ENCODE data around the gene KCNMB2.
A peak's percentile ranks its signal among the peaks of the same experiment; 100 is the strongest.
"Not testable (repeated sequence)": the region's sequence is repeated elsewhere in the genome, so short reads cannot be mapped to it uniquely, and the experiment has no call there.

KCNMB2 gene

DNA sequence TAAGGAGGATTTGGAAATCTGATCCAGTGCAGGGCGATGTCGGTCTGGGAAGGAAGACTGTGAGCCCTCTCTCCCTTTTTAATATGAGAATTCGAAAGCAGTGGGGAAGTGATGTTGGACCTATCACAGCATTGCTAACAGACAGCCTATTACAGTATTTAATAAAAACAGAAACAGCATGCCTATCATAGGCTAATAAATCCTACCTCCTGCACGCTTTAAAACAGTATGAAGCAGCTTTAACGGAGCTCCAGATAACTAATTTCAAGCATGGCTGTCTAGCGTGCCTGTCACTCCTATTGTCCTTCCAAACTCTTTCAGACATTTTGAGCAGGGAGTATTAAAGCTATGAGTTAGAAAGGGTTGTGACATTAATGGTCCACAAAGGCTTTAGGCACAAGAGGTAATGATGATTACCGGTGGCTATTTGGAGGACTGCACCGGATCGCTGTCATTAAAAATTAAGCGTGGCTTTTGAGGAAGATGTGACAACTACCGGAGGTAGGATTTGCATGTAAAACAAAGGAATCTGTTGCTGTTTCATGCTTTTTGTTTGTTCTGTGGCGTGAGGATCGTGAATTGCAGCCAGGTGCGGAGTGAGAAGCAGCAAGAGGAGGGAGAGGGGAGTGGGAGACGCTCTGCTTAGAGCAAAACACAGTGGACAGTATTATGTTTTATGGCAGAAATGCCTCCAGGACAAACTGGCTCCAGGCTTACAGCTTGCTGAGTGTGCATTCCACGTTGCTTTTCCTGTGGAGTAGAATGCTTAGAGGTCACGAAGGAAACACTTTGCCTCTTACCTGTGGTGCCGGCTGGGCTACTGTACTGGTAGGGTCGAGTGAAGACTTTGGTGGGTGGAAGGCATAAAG lies at the start of gene KCNMB2:
TSS of gene KCNMB2 (plus strand) at position 226 of the 869 bp plus-strand sequence.
- DNase-seq: peak in 1 of 2 donors; percentile 30

- DNase-seq: no peak
Measured at GRCh38 chr3:178486903-178487302, 49.3 kb upstream of the KCNMB2 start.

GRCh38 chr3:178487752-178488151 lies 48.5 kb upstream of the KCNMB2 start:
- DNase-seq: no peak

DNA sequence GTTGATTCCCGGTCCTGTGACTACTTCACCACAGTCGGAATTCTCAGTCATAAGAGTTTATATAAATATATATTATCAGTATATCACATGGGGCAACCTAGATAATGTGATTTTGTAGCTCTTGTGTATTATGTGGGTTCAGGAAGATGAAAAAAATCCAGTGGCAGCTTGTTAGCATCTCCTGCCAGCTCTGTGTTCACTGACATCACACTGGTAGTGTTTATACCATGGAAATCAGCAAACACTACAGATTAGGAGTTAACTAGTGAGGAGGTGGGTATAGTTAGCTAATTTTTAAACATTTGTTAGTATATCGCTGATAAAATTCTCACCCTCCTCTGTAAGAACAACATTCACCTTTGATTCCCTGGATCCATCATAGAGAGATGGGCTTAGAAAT lies 44.5 kb upstream of the KCNMB2 start:
- DNase-seq: no peak

DNA sequence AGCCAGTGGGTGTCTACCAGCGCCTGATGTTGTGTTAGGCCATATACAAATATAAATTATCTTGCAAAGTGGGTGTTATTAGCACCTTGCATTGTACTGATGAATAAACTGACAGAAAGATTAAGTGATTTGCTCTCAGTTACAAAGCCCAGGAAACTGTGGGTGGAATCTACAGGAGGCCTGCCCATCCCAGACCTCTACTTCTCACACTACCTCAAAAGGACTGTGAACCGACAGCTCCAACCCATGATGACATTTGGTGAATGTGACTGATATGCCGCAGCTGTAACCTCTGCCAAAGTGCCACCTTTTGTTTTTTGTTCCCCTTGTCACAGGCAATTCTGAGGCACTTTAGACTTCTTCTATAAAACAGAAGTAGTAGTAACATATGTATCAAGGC lies 43.7 kb upstream of the KCNMB2 start:
- DNase-seq: no peak

DNA sequence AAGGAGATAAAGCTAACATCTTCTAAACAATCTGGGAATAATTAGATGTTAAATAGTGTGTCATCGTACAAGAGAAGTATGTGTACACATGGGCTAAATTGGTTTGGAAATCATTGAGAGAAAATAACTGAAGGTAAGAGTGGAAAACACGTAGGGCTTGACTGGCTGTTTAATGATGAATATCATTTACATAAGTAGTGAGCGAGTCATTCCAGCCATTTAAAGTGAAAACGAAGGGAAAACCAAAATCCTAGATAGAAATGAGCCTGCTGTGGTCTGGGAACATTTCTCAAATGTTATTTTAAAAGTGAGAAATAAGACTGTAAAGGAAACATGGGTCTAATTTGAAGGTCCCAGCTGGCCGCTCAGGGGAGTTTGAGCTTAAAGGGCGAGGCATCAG lies 41.9 kb upstream of the KCNMB2 start:
- DNase-seq: no peak

DNA sequence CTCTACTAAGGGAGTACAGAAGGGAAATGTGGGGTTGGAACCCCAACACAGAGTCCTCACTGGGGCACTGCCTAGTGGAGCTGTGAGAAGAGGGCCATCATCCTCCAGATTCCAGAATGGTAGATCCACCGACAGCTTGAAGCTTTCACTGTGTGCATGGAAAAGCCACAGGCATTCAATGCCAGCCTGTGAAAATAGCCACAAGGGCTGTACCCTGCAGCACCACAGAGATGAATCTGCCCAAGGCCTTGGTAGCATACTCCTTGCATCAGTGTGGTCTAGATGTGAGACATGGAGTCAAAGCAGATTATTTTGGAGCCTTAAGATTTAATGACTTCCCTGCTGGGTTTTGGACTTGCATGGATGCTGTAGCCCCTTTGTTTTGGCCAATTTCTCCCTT lies 39.3 kb upstream of the KCNMB2 start:
- DNase-seq: no peak

GRCh38 chr3:178498871-178499270 lies 37.4 kb upstream of the KCNMB2 start:
- DNase-seq: no peak

DNA sequence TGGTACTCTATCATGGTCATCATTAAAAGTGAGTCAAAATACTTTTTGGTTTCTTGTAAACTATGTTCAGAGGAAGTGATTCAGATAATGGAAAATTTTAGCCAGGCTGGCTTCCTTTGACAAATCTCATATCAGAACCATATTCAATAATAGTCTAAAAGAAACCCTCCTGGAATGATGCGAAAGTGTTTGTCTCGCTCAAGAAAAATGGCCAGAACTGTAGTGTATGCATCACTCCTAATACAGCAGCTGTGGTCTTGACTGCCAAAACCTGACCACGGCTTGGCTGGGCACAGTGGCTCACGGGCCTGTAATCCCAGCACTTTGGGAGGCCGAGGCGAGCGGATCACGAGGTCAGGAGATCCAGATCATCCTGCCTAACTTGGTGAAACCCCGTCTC lies 35.6 kb upstream of the KCNMB2 start:
- no peak for DNase-seq

- DNase-seq: no peak
Measured at GRCh38 chr3:178504128-178504527, 32.1 kb upstream of the KCNMB2 start.

GRCh38 chr3:178505832-178506231 lies 30.4 kb upstream of the KCNMB2 start:
- no peak for DNase-seq

GRCh38 chr3:178507507-178508442 lies 28.5 kb upstream of the KCNMB2 start:
- DNase-seq: no peak

DNA sequence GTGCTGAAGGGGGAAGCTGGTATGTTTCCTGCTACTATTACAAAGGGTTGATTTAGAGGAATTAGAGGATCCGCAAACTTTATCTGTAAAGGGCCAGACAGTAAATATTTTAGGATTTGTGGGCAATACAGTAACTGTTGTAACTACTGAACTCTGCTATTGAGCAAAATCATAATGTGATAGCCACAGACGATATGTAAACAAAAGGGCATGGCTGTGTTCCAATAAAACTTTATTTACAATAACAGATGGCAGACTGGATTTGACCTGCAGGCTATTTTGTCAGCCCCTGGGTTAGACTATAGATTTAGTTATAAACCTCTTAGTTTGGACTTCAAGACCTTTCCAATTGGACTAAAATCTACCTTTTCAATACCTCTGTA lies 27.8 kb upstream of the KCNMB2 start:
- DNase-seq: no peak

DNA sequence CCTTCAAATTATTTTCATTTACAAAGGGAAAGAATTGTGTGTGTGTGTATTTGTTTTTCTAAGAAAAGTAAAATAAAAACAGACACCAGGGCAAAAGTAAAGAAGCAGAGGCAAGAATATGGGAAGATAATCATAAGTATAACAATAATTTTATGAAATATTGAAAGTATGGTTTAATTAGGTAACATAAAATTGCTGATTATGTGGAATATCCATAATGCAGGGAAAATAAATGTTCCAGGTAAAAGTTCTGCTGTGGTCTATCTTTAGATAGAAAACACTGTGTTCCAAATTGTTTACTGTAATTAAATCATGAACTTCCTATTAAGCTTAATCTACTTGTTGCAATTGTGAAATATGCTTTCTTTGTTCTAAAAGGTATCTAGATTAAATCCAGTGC lies 25.7 kb upstream of the KCNMB2 start:
- no peak for DNase-seq

- DNase-seq: no peak
Measured at GRCh38 chr3:178512647-178513046, 23.6 kb upstream of the KCNMB2 start.

DNA sequence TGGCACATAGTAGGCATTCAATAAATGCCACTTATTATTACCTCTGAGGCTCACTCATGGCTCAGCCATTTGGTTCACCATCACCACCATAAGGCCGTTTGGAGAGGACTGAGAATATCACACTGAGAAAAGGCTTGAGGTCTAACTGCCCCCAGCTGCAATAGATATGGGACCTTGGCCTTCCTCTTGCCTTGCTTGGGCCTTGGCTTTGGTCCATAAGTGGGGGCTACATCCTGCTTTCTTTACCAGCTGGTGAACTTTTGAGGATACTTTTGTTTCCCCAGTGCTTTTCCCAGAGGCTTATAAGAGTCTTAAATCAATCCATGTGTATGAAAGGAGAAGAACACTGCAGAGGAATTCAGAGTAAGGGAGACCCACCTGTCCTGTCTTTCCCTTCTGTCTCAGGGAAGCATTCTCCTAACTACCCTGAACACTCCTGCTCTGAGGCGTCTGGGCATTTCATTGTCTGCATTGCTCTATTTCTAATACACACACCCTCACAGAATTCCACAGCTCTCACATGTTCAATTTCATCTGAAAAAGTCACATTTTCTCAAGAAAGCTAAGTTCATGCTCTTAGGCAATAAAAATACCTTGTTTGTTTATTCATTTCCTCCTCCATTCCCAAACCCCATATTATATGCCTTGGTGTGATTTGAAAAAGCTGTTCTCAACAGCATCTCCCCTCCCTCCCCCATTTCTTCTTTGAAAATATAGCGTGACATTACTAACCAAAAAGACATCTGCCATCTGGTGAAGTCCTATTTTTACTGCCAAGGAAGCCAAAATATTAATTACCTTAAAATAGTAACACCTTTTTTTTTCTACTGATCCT lies 22.5 kb upstream of the KCNMB2 start:
- no peak for DNase-seq

DNA sequence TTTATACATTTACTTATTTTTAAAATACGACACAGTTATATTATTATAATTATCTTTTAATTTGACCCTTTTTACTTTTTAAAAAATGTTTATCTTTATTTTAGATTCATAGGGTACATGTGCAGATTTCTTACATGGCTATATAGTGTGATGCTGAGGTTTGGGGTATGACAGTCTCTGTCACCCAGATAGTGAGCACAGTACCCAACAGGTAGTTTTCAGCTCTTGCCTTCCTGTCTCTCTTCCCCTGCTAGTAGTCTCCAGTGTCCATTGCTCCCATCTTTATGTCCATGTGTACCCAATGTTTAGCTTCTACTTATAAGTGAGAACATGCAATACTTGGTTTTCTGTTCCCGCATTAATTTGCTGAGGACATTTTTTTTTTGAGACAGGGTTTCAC lies 21.8 kb upstream of the KCNMB2 start:
- no peak for DNase-seq

DNA sequence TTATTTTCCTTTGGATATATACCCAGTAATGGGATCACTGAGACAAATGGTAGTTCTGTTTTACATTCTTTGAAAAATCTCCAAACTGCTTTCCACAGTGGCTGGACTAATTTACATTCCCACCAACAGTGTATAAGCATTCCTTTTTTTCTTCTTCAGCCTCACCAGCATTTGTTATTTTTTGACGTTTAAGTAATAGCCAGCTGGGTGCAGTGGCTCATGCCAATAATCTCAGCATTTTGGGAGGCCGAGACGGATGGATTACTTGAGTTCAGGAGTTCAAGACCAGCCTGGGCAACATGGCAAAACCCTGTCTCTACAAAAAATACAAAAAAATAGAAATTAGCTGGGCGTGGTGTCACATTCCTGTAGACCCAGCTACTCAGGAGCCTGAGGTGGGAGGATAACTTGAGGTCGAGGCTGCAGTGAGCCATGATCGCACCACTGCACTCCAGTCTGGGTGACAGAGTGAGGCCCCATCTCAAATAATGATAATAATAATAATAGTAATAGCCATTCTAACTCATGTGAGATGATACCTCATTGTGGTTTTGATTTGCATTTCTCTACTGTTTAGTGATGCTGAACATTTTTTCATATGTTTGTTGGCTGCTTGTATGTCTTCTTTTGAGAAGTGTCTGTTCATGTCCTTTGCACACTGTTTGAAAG lies 21.0 kb upstream of the KCNMB2 start:
- DNase-seq: not testable (repeated sequence)

- no peak for DNase-seq
Measured at GRCh38 chr3:178517665-178518334, 18.4 kb upstream of the KCNMB2 start.

DNA sequence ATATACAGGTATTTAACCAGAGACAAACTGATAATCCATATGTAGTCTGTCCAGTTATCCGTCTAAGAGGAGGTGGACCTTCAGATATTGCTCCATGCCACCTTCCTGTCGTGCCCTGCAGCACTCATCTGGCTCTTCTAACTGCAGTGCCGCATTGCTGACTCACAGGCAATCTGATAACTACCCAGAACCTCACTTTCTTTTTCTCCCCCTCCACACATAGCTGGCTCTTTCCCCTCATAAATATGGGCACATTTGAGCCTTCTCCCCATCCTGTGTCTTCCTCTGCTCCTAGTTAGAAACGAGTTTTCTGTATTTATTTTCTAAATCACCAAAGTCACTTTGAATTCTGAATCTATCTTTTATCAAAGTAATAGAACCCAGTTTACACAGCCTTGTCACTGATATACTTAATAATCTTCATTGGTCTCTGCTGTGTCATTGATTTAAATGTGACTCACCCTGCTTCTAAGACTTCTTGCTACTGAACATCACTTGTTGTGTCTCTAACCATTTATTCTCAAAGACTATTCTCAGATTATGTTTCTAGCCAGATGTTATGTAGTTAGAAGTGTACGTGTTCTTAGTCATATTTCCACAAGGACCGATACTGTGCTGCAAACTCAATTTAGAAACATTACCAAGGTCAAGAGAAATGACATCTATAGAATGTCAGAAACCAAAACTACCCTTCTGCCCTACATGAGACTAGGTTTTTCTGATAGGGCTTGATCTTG lies 17.4 kb upstream of the KCNMB2 start:
- no peak for DNase-seq

DNA sequence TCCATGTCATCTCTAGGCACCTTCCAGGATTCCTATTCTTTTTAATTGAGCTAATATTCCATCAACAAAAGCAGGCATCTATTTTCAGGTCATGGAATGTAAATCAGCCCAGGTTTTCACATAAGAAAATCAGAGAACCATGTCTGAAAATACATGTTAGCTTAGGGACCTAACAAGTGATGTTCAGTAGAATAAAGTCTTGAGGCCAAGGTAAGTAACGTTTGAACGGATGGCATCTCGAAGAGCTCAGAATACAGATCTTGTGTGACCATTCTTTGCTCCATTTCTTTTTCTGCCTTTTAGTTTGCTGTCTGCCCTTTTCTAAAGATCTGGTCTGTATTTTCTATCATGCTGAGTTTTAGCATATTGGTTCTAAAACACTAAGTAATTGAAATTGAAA lies 16.5 kb upstream of the KCNMB2 start:
- DNase-seq: no peak

All from hippocampal formation (tissue), 2 donors.